Posterior vena cava (tissue), 2 donors: Measurements from ENCODE around the gene SORL1. TPM values are rescaled to one million over a fixed set of nuclear protein-coding genes. Genes with fewer than 3 reads are reported as not detected.
A peak's percentile ranks its signal among the peaks of the same experiment; 100 is the strongest.
"Not testable (repeated sequence)": the region's sequence is repeated elsewhere in the genome, so short reads cannot be mapped to it uniquely, and the experiment has no call there.

Source experiments
- DNase-seq: peaks from one replicate; pipeline ENCODE4 v3.0.0-alpha.2; 2020; ENCODE audit warnings: low spot score
- intact Hi-C, 2 donors: fragments of 100-400 bp; cut with DNase I; formaldehyde crosslinking; loops; one replicate each; pipeline versions ENCODE4 v1.14.1 to v1.14.2; 2022 to 2023
- long read RNA-seq, 2 donors: library from polyadenylated mRNA; unstranded; transcript quantifications; one replicate each; pipeline ENCODE4 v2.0.0, GENCODE V29; 2020 to 2021
- total RNA-seq, 2 donors: library from RNA; stranded (reverse); fragmentation: NEBNext Ultra II Directional; extraction: Animal tissue kit (Norgen Biotek cat#: 25700); gene quantifications; one replicate each; pipeline ENCODE4 v1.2.1, GENCODE V29; 2021
- donor health status: DM: yes; HTN: yes; CAD: no.
- donor health status: DM: yes; HTN: yes; CAD: no.

SORL1 gene, protein sequence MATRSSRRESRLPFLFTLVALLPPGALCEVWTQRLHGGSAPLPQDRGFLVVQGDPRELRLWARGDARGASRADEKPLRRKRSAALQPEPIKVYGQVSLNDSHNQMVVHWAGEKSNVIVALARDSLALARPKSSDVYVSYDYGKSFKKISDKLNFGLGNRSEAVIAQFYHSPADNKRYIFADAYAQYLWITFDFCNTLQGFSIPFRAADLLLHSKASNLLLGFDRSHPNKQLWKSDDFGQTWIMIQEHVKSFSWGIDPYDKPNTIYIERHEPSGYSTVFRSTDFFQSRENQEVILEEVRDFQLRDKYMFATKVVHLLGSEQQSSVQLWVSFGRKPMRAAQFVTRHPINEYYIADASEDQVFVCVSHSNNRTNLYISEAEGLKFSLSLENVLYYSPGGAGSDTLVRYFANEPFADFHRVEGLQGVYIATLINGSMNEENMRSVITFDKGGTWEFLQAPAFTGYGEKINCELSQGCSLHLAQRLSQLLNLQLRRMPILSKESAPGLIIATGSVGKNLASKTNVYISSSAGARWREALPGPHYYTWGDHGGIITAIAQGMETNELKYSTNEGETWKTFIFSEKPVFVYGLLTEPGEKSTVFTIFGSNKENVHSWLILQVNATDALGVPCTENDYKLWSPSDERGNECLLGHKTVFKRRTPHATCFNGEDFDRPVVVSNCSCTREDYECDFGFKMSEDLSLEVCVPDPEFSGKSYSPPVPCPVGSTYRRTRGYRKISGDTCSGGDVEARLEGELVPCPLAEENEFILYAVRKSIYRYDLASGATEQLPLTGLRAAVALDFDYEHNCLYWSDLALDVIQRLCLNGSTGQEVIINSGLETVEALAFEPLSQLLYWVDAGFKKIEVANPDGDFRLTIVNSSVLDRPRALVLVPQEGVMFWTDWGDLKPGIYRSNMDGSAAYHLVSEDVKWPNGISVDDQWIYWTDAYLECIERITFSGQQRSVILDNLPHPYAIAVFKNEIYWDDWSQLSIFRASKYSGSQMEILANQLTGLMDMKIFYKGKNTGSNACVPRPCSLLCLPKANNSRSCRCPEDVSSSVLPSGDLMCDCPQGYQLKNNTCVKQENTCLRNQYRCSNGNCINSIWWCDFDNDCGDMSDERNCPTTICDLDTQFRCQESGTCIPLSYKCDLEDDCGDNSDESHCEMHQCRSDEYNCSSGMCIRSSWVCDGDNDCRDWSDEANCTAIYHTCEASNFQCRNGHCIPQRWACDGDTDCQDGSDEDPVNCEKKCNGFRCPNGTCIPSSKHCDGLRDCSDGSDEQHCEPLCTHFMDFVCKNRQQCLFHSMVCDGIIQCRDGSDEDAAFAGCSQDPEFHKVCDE (N-terminal part only)
- 10 to 100 TPM in 1 of 2 donors, 1 to 10 TPM in 1; 9.4 to 15.7 TPM for total RNA-seq
- long read RNA-seq, donor 1, partial matches to known transcripts = 1 of 2 reads
- long read RNA-seq, donor 1, other reads (novel, unspliced or antisense) = 0 of 2 reads
- long read RNA-seq, donor 2, partial matches to known transcripts = 1 of 2 reads
- long read RNA-seq, donor 2, other reads (novel, unspliced or antisense) = 1 of 2 reads

- intact Hi-C loops = loop anchor here in 1 of 2 donors (5.0 kb wide), 1 partner anchor 80 kb away; no protein-coding TSS in a partner anchor
Observed at GRCh38 chr11:121451986-121452608, at the start of gene SORL1. Gene SORL1, plus strand, starts transcription at chr11:121452314. Its CDS starts 18 bp downstream, at chr11:121452332.

DNA sequence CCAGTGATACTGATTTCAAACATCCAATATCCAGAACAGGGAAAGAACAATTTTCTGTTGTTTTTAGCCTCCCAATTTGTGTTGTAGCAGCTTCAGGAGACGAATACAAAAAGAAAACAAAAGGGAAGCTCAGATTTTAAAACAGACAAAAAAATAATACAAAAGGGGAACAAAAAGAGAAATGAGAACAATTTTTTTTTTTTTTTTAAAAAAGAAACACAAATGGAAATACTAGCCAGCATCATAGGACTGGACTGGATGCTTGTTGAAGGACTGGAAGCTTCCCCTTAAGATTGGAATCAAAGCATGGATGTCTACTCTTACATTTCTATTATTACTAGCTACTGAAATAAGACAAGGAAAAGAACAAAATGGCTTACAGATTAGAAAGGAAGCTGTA is 46.5 kb upstream of the SORL1 start:
- intact Hi-C loops = no loop called here
- DNase-seq = no peak

More at GRCh38 chr11:121451986-121452608, at the start of gene SORL1:
- peak; percentile 89 for DNase-seq

DNA sequence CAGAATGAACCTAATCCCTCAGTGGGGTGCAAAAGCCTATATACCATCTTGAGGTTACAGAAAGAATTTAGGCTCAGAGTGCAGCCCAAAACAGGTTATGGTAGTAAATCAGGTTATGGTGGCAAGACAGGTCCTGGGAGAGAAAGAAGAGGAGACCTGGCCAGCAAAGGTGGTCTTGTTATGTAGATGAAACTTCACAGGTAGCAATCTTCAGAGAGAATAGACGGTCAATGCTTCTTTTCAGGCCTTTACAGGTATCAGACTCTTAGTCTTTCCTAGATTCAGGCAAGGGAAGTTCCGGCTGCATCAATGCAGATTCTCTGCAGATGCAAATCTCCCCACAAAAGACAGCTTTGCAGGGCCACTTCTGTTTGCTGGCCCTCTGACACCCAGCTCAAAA is 45.8 kb upstream of the SORL1 start:
- no peak for DNase-seq
- intact Hi-C loops = no loop called here

DNA sequence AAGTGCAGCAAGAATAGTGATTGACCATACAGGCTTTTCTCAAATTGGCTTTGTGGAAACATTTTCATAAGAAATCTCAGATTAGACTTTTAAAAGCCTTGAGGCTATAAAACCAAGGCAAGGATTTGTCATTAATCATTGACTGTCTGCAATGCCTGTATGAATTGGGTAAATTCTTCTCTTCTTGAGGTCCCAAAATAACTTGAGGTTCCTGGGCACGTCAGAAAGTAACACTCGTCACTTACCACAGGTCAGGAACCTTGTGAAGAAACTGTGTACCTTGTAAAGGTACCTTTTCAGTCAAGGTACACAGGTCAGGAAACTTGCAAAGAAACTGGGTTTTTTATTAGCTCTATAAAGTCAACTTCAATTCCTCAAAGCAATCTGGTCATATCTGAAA is 43.3 kb upstream of the SORL1 start:
- intact Hi-C loops = no loop called here

DNA sequence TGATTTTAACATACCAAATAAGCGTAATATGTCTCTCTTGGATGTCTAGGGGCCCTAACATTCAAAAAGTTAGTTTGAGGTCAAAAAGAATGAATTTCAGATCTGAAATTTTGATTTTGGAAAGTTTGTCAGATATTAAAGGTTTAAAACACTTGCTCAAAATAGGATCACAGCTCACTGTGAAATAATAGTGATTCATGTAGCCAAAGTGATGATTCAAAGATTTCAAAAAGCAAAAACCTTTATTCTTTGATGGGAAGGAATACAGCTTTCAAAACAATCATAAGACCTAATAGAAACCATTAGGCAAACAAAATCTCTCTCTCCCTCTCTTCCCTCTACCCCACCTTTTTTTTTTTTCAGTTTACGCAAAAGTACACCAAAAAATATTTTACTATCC is 42.1 kb upstream of the SORL1 start:
- intact Hi-C loops, DNase-seq: not testable (repeated sequence)

More for the DNA sequence above, 43.3 kb upstream of the SORL1 start:
- DNase-seq = no peak

DNA sequence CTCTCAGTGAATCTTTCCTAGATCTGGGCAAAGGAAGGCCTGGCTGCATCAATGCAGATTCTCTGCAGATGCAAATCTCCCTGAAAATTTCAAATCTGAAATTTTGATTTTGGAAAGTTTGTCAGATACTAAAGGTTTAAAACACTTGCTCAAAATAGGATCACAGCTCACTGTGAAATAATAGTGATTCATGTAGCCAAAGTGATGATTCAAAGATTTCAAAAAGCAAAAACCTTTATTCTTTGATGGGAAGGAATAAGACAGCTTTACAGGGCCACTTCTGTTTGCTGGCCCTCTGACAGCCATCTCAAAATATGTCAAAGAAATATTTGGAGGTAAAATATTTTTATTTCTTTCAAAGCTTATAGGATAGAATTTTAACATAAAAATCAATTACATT is 40.8 kb upstream of the SORL1 start:
- DNase-seq, intact Hi-C loops: not testable (repeated sequence)

DNA sequence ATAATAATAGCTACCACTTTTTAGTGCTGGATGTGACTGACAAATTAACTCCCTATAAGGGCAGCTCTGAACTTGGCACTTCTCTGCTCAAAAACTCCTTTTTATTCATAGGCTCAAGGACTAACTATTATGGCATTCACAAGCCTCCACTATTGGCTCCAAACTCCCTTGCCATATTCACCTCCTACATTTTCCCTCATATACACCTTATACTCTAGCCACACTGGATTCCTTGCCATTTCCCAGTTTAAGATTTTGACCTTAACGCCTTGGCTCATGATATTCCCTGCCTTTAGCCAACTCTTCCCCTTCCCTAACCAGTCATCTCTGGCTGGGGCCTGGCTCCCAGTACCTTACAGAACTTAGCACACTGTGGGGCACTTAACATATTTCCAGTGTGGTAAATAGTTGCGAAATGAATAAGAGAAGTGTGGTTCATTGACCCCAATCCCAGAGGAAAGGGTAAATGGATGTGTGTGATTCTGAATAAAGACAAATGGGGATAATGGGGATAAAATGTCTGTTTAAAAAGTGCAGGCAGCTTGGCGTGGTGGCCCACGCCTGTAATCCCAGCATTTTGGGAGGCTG is 40.0 kb upstream of the SORL1 start:
- DNase-seq = no peak
- intact Hi-C loops = no loop called here

DNA sequence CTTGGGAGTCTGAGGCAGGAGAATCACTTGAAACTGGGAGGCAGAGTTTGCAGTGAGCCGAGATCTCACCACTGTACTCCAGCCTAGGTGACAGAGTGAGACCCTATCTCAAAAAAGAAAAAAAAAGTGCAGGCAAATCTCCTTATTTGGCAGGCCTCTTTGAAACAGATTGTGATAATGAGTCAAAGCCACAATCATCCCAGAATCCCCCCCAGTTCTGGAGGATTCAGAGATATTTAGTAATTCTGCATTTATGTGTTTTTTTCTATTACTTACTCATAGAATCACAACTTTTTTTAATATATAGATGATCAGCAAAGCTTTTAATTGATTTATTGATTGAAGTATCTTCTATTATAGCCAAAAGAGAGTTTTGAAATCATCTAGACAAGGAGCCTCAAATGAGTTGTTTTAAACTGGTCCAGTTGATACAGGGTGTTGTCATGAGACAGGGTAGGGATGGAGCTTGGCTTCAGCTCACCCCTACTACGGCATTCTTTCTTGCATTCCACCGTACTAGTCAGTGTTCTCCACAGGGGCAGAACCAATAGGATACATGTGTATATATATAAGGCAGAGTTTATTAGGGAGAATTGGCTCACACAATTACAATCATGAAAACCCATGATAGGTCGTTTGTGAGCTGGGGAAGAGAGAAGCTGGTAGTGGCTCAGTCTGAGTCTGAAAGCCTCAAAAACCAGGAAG is 39.3 kb upstream of the SORL1 start:
- no peak for DNase-seq
- intact Hi-C loops = no loop called here

DNA sequence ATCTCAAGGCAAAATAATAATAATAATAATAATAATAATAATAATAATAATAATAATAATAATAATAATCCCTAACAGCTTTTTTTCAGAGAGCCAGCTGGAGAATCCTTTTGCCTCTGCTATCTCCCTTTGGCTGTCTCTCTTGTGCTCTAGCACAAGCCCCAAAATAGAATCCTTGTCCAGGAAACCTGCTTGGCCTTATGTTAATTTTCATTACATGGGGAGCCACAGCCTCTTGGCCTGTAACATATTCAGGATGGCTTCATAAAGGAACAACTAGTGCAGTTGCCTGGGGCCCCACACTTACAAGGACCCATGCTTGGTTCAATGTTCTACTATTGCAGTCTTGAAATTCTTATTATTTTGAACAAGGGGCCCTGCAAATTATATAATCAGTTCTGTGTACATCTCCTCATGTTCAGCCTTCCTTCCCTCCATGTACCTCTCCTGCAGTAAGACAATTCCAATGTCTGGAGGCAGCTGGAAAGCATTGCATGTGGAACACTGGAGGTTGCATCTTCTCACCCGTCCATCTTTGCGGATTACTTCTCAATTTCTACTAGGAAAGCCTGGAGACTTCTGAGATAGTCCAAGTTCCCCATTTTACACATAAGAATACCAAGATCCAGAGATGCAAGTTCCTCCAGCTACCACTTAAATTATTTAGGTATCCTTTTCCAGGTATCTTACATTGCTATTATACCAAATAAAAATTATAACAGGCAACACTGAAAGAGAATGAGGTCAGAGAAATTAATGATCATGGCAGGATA is 37.8 kb upstream of the SORL1 start:
- no peak for DNase-seq
- intact Hi-C loops = no loop called here

DNA sequence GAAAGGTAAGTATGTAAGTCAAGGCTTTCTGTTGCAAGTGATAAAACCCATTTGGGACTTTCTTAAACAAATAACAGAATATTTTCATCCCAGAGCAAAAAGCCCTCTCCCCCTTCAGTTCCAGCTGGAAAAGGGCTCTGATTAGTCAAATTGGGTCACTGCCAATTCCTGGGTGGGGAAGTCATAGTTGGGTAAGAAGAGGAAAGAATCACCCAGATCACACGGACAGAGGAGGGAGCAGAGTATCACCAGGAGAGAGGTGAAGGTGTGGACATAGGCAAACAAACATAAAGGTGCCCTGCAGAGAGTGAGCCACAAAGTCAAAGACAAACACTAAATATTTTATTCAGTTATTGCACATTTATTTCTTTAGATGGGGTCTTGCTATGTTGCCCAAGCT is 36.3 kb upstream of the SORL1 start:
- intact Hi-C loops = no loop called here
- DNase-seq = no peak

- peak; percentile 95 for DNase-seq
- intact Hi-C loops = no loop called here
Observed at GRCh38 chr11:121417055-121417551, 35.0 kb upstream of the SORL1 start.

GRCh38 chr11:121417607-121418006 is 34.5 kb upstream of the SORL1 start:
- DNase-seq = no peak
- intact Hi-C loops = no loop called here

- DNase-seq = no peak
- intact Hi-C loops = no loop called here
Observed at GRCh38 chr11:121418625-121419114, 33.4 kb upstream of the SORL1 start.

GRCh38 chr11:121419836-121420235 is 32.3 kb upstream of the SORL1 start:
- DNase-seq = no peak
- intact Hi-C loops = no loop called here

GRCh38 chr11:121420398-121420797 is 31.7 kb upstream of the SORL1 start:
- no peak for DNase-seq
- intact Hi-C loops = no loop called here

DNA sequence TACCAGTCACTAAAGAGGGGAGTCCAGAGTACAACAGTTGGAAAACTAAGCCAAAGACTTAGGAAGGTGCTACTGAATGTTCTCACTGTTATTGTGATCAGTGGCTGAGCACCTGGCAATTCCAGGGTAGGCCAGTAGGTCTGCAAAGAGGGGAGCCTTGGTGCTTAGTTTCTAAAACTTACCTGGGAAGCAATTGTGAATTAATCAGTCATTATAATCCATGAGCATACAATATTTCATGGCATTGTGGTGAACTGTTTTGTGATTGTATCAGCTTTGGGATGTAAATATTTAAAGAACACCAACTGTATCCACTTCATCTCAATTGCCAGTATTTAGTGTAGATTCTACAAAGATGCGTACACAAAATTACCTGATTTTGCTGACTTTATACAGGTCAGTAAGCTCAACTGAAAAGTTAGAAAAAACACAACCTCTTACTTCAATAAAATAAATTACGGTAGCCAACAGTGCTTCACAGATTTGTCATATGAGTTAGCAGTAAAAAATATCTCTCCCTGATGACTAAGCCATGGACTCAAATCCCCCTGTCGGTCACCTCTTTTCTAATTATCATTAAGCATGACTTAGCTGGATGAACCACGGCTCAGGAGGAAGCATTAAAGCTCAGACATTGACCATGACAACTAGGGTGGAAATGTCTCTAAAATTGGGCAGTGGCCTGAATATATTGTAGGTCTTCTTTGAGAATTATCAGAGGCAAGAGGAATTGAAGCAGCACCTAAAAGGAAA is 30.8 kb upstream of the SORL1 start:
- no peak for DNase-seq
- intact Hi-C loops = no loop called here
